ENCODE data around the gene SAFB2.

- no peak for TF ChIP-seq YY1 (IDR thresholded peaks at IDR 0.05; ENCODE audit: insufficient read depth, insufficient read length)
- no peak for TF ChIP-seq SUZ12 (IDR thresholded peaks at IDR 0.05; ENCODE audit: extremely low read depth, insufficient read depth, insufficient read length)
These were observed 12.9 kb upstream of the SAFB2 start for GRCh38 chr19:5635427-5635826.

Measured in NT2/D1 (cell line).